ENCODE results near the gene TMEM120A. TPM values are rescaled to one million over a fixed set of nuclear protein-coding genes. Genes with fewer than 3 reads are reported as not detected.
A peak's percentile ranks its signal among the peaks of the same experiment; 100 is the strongest.

Gene TMEM120A
- total RNA-seq, 4 donors from 2014 or later = 21.3 to 56.7 (median 38.2) TPM

GRCh38 chr7:75979759-75980429 lies 14.5 kb downstream of the TMEM120A start:
- intact Hi-C loops (cut with DNase I; ENCODE audit: low total_unique reads) = no loop called here
- peak in 1 of 2 donors; percentile 22 for DNase-seq

GRCh38 chr7:75977743-75978142 lies 16.7 kb downstream of the TMEM120A start:
- in situ Hi-C loops (cut with MboI; ENCODE audit: low sequenced_read_pairs in 4 of 4) = no loop called here
- ATAC-seq (peak; percentile 70 to 76), DNase-seq (peak; percentile 59 to 76)
- peaks cover 0 to 49% of the 10 kb centered on the region in 2 donors for H3K36me3 ChIP-seq
- no peak overlapping the region for H3K4me3 ChIP-seq
- H3K9me3 ChIP-seq = no peaks in the 10 kb centered on the region
- H3K27me3 ChIP-seq = no peaks in the 10 kb centered on the region
- TF ChIP-seq CTCF (IDR thresholded peaks at IDR 0.05 in 4 of 5, conservative IDR thresholded peaks at IDR 0.05 in 1 of 5) (no peak), POLR2A (IDR thresholded peaks at IDR 0.05) (no peak)
- H3K27ac ChIP-seq = peak overlapping the region in 3 of 4 donors; percentile 8 to 49 (median 44)
- intact Hi-C loops (cut with DNase I; ENCODE audit: low total_unique reads) = no loop called here
- H3K4me1 ChIP-seq = peaks cover 14 to 25% of the 10 kb centered on the region in 2 donors

More at GRCh38 chr7:75979759-75980429, 14.5 kb downstream of the TMEM120A start:
- no peak for TF ChIP-seq POLR2A (IDR thresholded peaks at IDR 0.05)
- no peak for TF ChIP-seq CTCF (IDR thresholded peaks at IDR 0.05 in 4 of 5, conservative IDR thresholded peaks at IDR 0.05 in 1 of 5)
- Histone ChIP-seq H3K4me3 (no peak overlapping the region), H3K9me3 (no peaks in the 10 kb centered on the region), H3K27ac (peak overlapping the region; percentile 29 to 44 (median 32)), H3K4me1 (peaks cover 12 to 19% of the 10 kb centered on the region in 2 donors), H3K27me3 (no peaks in the 10 kb centered on the region), H3K36me3 (peaks cover 0 to 57% of the 10 kb centered on the region in 2 donors)
- in situ Hi-C loops (cut with MboI; ENCODE audit: low sequenced_read_pairs in 4 of 4) = no loop called here
- ATAC-seq = no peak

GRCh38 chr7:75971961-75972763 lies 22.2 kb downstream of the TMEM120A start:
- Histone ChIP-seq H3K27me3 (no peaks in the 10 kb centered on the region), H3K27ac (peak overlapping the region; percentile 91 to 97 (median 94)), H3K9me3 (no peaks in the 10 kb centered on the region), H3K36me3 (peaks cover 0 to 16% of the 10 kb centered on the region in 2 donors), H3K4me3 (no peak overlapping the region), H3K4me1 (peaks cover 40 to 65% of the 10 kb centered on the region in 2 donors)
- peak; percentile 83 to 90 for DNase-seq
- in situ Hi-C loops (cut with MboI; ENCODE audit: low sequenced_read_pairs in 4 of 4) (no loop called here), intact Hi-C loops (cut with DNase I; ENCODE audit: low total_unique reads) (no loop called here)
- TF ChIP-seq POLR2A (IDR thresholded peaks at IDR 0.05) (peak in 1 of 2 donors; percentile 11), CTCF (IDR thresholded peaks at IDR 0.05 in 4 of 5, conservative IDR thresholded peaks at IDR 0.05 in 1 of 5) (peak in 3 of 5 experiments; percentile 24 to 47 (median 30))
- ATAC-seq = peak; percentile 53 to 56

- ATAC-seq (no peak), DNase-seq (peak in 1 of 2 donors; percentile 40)
- intact Hi-C loops (cut with DNase I; ENCODE audit: low total_unique reads) = no loop called here
- peaks cover 48 to 71% of the 10 kb centered on the region in 2 donors for H3K4me1 ChIP-seq
- peaks cover 0 to 16% of the 10 kb centered on the region in 2 donors for H3K36me3 ChIP-seq
- in situ Hi-C loops (cut with MboI; ENCODE audit: low sequenced_read_pairs in 4 of 4) = no loop called here
- no peaks in the 10 kb centered on the region for H3K9me3 ChIP-seq
- no peaks in the 10 kb centered on the region for H3K27me3 ChIP-seq
- H3K4me3 ChIP-seq = no peak overlapping the region
- peak overlapping the region; percentile 91 to 97 (median 94) for H3K27ac ChIP-seq
- TF ChIP-seq CTCF (IDR thresholded peaks at IDR 0.05 in 4 of 5, conservative IDR thresholded peaks at IDR 0.05 in 1 of 5) = no peak
- TF ChIP-seq POLR2A (IDR thresholded peaks at IDR 0.05) = no peak
Measured at GRCh38 chr7:75971309-75971960, 23.0 kb downstream of the TMEM120A start.

Data from gastrocnemius medialis (tissue), 4 donors.